Frontal cortex (tissue), 4 donors: ENCODE results near the gene LANCL1. TPM values are rescaled to one million over a fixed set of nuclear protein-coding genes. Genes with fewer than 3 reads are reported as not detected.
A peak's percentile ranks its signal among the peaks of the same experiment; 100 is the strongest.
"Not testable (repeated sequence)": the region's sequence is repeated elsewhere in the genome, so short reads cannot be mapped to it uniquely, and the experiment has no call there.

Experiments used
- DNase-seq, 2 donors: peaks; one replicate each; pipeline ENCODE4 v3.0.0; 2012; ENCODE audit warnings: low spot score in 2 of 2
- FAIRE-seq: peaks from 2 replicates; lab custom pipeline; 2012; peaks lifted over from hg19 to GRCh38; lab: Jason Lieb, UNC
- total RNA-seq: library from RNA; depleted of rRNA; stranded (reverse); fragments of >200 nt; gene quantifications from one replicate; pipeline ENCODE4 v1.2.3, GENCODE V29; 2014
- donor health status: control.
- donor health status: control.
- donor health status: control.

Gene LANCL1
- total RNA-seq, 1 donor from 2014 or later = 68.1 TPM

GRCh38 chr2:210460322-210461227 lies 16.0 kb downstream of the LANCL1 start:
- DNase-seq (no peak), FAIRE-seq (no peak)

- DNase-seq (no peak), FAIRE-seq (no peak)
Measured at GRCh38 chr2:210459880-210460279, 16.7 kb downstream of the LANCL1 start.

- DNase-seq = no peak
- no peak for FAIRE-seq
Measured at GRCh38 chr2:210459407-210459806, 17.2 kb downstream of the LANCL1 start.

GRCh38 chr2:210458395-210458794 lies 18.2 kb downstream of the LANCL1 start:
- DNase-seq (no peak), FAIRE-seq (no peak)

GRCh38 chr2:210456571-210456970 lies 20.0 kb downstream of the LANCL1 start:
- no peak for DNase-seq
- FAIRE-seq = no peak

- FAIRE-seq (no peak), DNase-seq (no peak)
Measured at GRCh38 chr2:210454336-210454735, 22.2 kb downstream of the LANCL1 start.

- no peak for FAIRE-seq
- no peak for DNase-seq
Measured at GRCh38 chr2:210452194-210452593, 24.4 kb downstream of the LANCL1 start.

- DNase-seq, FAIRE-seq: not testable (repeated sequence)
Measured at GRCh38 chr2:210450942-210451341, 25.6 kb downstream of the LANCL1 start.

GRCh38 chr2:210445732-210446131 lies 30.8 kb downstream of the LANCL1 start:
- DNase-seq (no peak), FAIRE-seq (no peak)

GRCh38 chr2:210445116-210445707 lies 31.3 kb downstream of the LANCL1 start:
- peak; percentile 88 for FAIRE-seq

GRCh38 chr2:210443527-210443926 lies 33.0 kb downstream of the LANCL1 start:
- DNase-seq (no peak), FAIRE-seq (no peak)

More at GRCh38 chr2:210445116-210445707, 31.3 kb downstream of the LANCL1 start:
- peak in 1 of 2 donors; percentile 5 for DNase-seq

GRCh38 chr2:210442878-210443277 lies 33.7 kb downstream of the LANCL1 start:
- FAIRE-seq (no peak), DNase-seq (no peak)

- DNase-seq (no peak), FAIRE-seq (no peak)
Measured at GRCh38 chr2:210442457-210442856, 34.1 kb downstream of the LANCL1 start.

- FAIRE-seq (no peak), DNase-seq (no peak)
Measured at GRCh38 chr2:210440206-210440605, 36.4 kb downstream of the LANCL1 start.

- DNase-seq (no peak), FAIRE-seq (no peak)
Measured at GRCh38 chr2:210435439-210435838, 41.1 kb downstream of the LANCL1 start.

GRCh38 chr2:210432633-210433032 lies 43.9 kb downstream of the LANCL1 start:
- FAIRE-seq (no peak), DNase-seq (no peak)

GRCh38 chr2:210429403-210430137 lies 47.0 kb downstream of the LANCL1 start:
- no peak for FAIRE-seq
- no peak for DNase-seq

- DNase-seq (no peak), FAIRE-seq (no peak)
Measured at GRCh38 chr2:210428393-210429179, 48.0 kb downstream of the LANCL1 start.

GRCh38 chr2:210427309-210427708 lies 49.2 kb downstream of the LANCL1 start:
- not testable (repeated sequence) for FAIRE-seq, DNase-seq

- no peak for DNase-seq
- no peak for FAIRE-seq
Measured at GRCh38 chr2:210422366-210422765, 54.2 kb downstream of the LANCL1 start.
